ENCODE data around the gene CDC14B.
"Not testable (repeated sequence)": the region's sequence is repeated elsewhere in the genome, so short reads cannot be mapped to it uniquely, and the experiment has no call there.

Gene CDC14B

DNA sequence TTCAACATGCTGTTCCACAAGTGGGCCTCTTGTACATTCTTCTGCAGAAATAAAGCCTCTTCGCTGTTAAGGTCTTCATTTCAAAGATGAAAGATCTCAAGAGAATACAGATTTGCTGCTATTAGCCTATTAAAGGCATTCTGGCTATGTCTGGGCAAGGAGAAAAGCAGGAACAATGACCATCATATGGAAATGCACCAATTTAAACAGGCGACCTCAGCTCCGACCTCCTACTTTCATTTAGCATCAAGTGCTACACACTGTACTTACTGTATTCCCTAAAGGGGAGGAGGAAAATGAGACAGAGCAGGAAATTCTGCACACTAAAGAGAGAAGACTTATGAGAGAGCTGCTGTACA lies 104.9 kb downstream of the CDC14B start:
- H3K27me3 Mint-ChIP-seq: no peaks in the 10 kb centered on the region
- H3K27ac Mint-ChIP-seq: no peak overlapping the region
- H3K9me3 Mint-ChIP-seq: no peaks in the 10 kb centered on the region
- no peaks in the 10 kb centered on the region for H3K36me3 Mint-ChIP-seq (ENCODE audit: low read depth)
- no peak overlapping the region for H3K4me3 Mint-ChIP-seq
- H3K4me1 Mint-ChIP-seq (ENCODE audit: low read depth): peaks cover 3% of the 10 kb centered on the region

DNA sequence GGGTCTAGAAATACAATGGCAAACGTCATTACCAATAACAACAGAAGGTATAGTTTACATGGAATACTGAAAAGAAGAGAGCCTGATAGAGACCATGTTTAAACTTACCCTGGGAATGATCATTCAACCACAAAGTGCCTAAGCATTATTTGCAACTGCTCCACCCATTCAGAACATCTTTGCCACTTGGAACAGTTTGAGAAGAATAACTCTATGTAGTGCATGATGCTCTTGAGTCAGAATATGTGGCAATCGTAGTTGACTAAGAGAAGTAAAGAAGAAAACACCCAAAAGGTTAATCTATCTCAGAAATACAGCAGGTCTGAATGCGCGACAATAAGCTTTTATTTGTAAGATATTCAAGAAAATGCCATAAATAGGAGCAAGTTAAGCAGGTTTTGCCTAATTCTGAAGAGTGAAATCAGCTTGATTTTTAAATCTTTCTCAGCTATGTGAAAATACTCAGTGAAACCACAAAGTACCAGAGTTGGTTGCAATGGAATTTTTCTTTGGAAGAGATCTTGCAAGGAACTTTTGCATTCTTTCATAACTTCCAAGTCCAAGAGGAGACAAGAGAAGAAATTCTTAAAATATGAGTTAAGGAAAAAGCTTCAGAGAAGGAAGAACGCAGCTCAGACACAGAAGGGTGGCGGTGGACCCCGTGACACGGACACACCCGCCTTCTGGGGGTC lies 105.4 kb downstream of the CDC14B start:
- H3K27me3 Mint-ChIP-seq: no peaks in the 10 kb centered on the region
- H3K4me1 Mint-ChIP-seq (ENCODE audit: low read depth): peaks cover 3% of the 10 kb centered on the region
- H3K36me3 Mint-ChIP-seq (ENCODE audit: low read depth): no peaks in the 10 kb centered on the region
- no peaks in the 10 kb centered on the region for H3K9me3 Mint-ChIP-seq
- H3K27ac Mint-ChIP-seq: no peak overlapping the region
- H3K4me3 Mint-ChIP-seq: no peak overlapping the region

DNA sequence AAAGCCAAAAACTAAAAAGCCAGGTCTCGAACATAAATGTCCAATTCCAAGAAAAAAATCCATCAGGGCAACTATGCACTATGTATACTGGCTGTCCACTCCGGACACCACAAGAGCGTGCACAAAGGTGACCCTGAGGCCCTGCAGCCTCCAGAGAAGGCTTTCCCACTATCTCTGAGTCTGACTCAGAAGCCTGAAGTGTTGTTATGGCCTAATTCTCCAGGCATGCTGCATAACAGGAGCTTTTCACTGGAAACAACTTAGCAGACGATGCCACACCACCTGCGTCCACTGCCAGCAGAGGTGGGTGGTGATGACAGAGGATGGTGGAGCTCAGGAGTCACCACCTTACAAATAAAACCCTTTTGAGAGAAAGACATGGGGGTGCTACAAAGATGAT lies 106.0 kb downstream of the CDC14B start:
- Mint-ChIP-seq H3K9me3 (no peaks in the 10 kb centered on the region), H3K36me3 (ENCODE audit: low read depth) (no peaks in the 10 kb centered on the region), H3K4me1 (ENCODE audit: low read depth) (peaks cover 3% of the 10 kb centered on the region), H3K27ac (no peak overlapping the region), H3K4me3 (no peak overlapping the region), H3K27me3 (no peaks in the 10 kb centered on the region)

DNA sequence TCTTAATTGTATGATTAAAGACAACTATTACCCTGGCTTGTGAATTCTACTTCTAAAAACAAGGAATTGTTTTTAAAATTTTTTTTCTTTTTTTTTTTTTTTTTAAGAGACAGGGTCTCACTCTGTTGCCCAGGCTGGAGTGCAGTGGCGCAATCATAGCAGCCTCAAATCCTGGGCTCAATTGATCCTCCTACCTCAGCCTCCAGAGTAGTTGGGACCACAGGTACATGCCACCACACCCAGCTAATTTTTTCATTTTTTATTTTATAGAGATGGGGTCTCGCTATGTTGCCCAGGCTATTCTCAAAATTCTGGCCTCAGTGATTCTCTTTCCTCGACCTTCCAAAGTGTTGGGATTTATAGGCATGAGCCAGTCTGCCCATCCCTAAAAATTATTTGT lies 107.4 kb downstream of the CDC14B start:
- no peaks in the 10 kb centered on the region for H3K9me3 Mint-ChIP-seq
- peaks cover 3% of the 10 kb centered on the region for H3K4me1 Mint-ChIP-seq (ENCODE audit: low read depth)
- H3K4me3 Mint-ChIP-seq: no peak overlapping the region
- no peak overlapping the region for H3K27ac Mint-ChIP-seq
- H3K36me3 Mint-ChIP-seq (ENCODE audit: low read depth): peaks cover 3% of the 10 kb centered on the region
- no peaks in the 10 kb centered on the region for H3K27me3 Mint-ChIP-seq

DNA sequence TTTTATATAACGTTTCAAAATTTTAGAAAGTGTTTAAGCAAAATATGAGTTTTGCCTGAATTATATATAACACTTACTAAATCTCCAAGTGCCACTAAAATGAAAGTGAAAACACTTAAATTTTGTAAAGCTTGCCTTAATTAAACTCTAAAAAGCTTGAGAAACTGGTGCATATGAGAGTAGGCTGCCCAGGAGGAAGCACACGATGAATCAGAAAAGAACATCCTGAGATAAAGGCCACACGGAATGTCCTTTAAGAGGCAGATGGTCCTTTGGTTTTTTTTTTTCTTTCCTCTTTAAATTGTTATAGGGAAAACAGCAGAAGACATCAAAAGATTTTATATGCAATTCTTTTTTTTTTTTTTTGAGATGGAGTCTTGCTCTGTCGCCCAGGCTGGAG lies 109.4 kb downstream of the CDC14B start:
- peaks cover 3% of the 10 kb centered on the region for H3K4me1 Mint-ChIP-seq (ENCODE audit: low read depth)
- no peaks in the 10 kb centered on the region for H3K27me3 Mint-ChIP-seq
- H3K36me3 Mint-ChIP-seq (ENCODE audit: low read depth): peaks cover 3% of the 10 kb centered on the region
- no peak overlapping the region for H3K4me3 Mint-ChIP-seq
- H3K27ac Mint-ChIP-seq: no peak overlapping the region
- no peaks in the 10 kb centered on the region for H3K9me3 Mint-ChIP-seq

DNA sequence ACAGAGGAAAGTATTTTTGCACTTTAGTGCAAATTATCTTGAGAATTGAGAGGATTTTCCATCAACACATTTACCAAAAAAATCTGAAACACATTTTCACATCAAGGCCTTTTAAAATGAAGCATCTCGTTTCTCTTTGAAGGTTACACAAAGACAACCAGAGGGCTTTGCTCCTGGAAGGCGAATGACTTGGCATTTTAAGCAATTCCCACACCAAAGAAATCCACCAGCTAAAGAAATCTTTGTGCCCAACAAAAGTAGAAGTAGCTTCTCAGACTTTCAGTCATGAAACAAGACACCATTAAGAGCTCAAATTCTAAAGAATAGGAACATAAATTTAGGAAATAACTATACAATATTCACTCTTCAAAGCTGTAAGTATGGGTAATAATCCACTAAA lies 109.8 kb downstream of the CDC14B start:
- Mint-ChIP-seq H3K9me3 (no peaks in the 10 kb centered on the region), H3K4me3 (no peak overlapping the region), H3K4me1 (ENCODE audit: low read depth) (peaks cover 3% of the 10 kb centered on the region), H3K36me3 (ENCODE audit: low read depth) (peaks cover 3% of the 10 kb centered on the region), H3K27ac (no peak overlapping the region), H3K27me3 (no peaks in the 10 kb centered on the region)

DNA sequence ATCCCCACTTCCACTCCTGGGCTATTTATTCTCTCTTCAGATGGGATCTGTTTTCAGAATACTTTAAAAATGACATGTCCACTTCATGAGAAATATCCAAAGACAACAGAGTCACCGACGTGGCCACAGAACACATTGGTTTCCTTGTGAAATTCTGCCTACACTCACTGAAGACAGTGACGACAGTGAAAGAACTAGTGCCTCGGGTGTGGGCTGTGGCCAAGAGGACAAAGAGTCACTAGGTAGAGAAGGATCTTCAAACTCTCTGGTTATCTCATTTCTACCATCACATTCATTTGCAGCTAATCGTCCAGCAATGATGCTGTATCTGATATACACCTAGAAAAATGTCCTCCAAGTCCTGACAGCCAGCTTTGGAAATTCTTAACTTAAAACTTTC lies 110.6 kb downstream of the CDC14B start:
- Mint-ChIP-seq H3K4me3 (no peak overlapping the region), H3K4me1 (ENCODE audit: low read depth) (peaks cover 3% of the 10 kb centered on the region), H3K9me3 (no peaks in the 10 kb centered on the region), H3K27ac (no peak overlapping the region), H3K27me3 (no peaks in the 10 kb centered on the region), H3K36me3 (ENCODE audit: low read depth) (peaks cover 3% of the 10 kb centered on the region)

DNA sequence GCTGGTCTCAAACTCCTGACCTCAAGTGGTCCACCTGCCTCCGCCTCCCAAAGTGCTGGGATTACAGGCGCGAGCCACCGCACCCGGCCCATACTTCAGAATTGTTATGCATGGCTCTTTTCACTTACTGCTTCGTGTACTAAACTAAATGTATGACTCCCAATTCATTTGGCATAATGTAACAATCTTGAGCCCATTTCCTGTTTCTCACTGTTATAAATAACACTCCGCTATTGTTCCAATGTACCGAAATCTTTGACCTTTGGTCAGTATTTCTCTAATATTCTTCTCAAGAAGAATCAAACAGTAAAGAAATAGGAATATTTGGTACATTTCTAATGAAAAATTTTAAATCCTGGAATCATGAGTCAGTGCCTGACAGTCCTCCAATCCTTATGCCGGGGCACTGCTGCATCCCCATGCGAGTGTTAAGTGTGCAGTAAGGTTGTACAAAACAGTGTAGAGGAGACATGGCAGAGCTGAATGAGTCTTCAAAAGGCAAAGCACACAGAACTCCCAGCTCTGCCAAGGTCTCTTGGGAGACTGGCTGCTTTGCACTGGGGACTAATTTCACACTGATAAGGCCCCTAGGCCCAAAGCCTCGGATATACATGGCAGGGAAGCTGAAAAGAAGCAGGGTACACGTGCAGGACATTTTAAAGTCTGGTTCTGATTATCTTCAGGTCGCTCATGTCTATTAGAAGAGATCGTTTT lies 111.3 kb downstream of the CDC14B start:
- Mint-ChIP-seq H3K36me3 (ENCODE audit: low read depth) (peaks cover 3% of the 10 kb centered on the region), H3K4me3 (no peak overlapping the region), H3K27me3 (no peaks in the 10 kb centered on the region), H3K9me3 (no peaks in the 10 kb centered on the region), H3K27ac (no peak overlapping the region), H3K4me1 (ENCODE audit: low read depth) (peaks cover 3% of the 10 kb centered on the region)

DNA sequence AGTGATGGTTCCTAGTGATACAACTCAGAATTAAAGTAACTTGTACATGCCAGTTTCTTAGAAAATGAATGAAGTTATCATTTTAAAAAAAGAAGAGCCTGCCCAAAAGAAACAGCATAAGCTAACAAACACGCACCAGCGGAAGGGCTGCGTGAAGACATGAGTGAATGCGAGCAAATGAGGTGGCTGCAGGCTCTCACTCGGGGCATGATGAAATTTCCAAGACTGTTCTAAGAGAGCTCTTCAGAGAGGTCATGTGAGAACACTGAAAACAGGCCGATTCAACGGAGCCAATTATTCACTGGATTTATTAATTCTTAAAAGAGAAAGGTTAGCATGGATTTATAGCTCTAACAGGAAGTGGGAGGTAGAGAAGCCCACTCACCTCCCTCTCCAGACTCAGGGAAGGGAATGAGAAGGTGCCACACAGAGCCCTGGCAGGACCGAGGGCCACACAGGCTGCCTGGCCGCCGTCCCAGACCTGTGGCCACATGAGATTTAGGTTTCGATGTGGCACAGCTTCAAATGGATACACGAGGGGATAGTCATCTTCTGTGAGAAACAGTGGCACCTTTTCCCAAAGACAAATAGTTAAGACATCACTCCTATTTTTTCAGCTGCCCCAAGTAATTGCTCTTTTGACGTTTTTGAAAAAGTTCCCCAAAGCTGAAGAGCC lies 114.2 kb downstream of the CDC14B start:
- Mint-ChIP-seq H3K27ac (no peak overlapping the region), H3K27me3 (no peaks in the 10 kb centered on the region), H3K36me3 (ENCODE audit: low read depth) (peaks cover 3% of the 10 kb centered on the region), H3K9me3 (no peaks in the 10 kb centered on the region), H3K4me3 (no peak overlapping the region), H3K4me1 (ENCODE audit: low read depth) (peaks cover 3% of the 10 kb centered on the region)

DNA sequence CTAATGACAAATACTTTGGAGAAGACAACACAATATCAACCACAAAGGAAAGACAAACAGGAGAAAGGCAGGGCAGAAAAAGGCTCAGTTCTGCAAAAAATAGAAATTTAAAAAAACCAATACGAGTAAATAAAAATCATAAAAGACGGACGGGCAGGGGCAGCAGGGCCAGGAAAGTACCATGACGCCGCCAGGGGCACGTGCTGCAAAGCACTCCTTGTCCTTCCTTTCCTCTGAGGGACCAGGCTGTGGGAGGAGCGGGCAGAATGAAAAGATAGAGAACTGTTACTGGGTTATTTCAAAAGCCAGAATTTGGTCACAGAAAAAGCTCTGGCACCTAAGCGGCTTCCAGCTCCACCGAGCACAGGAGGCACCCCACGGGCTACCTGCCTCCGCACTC lies 115.7 kb downstream of the CDC14B start:
- no peaks in the 10 kb centered on the region for H3K4me1 Mint-ChIP-seq (ENCODE audit: low read depth)
- no peak overlapping the region for H3K27ac Mint-ChIP-seq
- no peaks in the 10 kb centered on the region for H3K9me3 Mint-ChIP-seq
- H3K36me3 Mint-ChIP-seq (ENCODE audit: low read depth): peaks cover 3% of the 10 kb centered on the region
- H3K4me3 Mint-ChIP-seq: no peak overlapping the region
- no peaks in the 10 kb centered on the region for H3K27me3 Mint-ChIP-seq

DNA sequence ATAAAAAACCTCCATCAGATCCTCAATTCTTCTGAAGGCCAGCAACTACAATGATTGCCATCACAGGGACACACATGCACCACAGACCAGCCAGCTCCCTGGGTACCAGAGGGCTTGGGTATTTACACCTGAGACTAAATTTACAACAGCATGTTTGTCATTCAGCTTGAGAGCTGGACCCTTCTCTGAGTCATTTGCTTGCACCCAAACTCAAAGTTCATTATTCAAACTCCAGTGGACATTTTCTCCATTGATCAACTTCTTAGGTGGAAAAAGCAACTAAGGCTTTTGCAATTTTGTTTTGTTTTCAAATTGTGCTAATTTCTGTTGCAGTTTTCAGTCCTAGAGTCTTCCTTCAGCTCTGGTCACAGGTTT lies 116.3 kb downstream of the CDC14B start:
- not testable (repeated sequence) for H3K27ac Mint-ChIP-seq; H3K27me3 Mint-ChIP-seq; H3K4me1 Mint-ChIP-seq (ENCODE audit: low read depth); H3K4me3 Mint-ChIP-seq; H3K9me3 Mint-ChIP-seq; H3K36me3 Mint-ChIP-seq (ENCODE audit: low read depth)

DNA sequence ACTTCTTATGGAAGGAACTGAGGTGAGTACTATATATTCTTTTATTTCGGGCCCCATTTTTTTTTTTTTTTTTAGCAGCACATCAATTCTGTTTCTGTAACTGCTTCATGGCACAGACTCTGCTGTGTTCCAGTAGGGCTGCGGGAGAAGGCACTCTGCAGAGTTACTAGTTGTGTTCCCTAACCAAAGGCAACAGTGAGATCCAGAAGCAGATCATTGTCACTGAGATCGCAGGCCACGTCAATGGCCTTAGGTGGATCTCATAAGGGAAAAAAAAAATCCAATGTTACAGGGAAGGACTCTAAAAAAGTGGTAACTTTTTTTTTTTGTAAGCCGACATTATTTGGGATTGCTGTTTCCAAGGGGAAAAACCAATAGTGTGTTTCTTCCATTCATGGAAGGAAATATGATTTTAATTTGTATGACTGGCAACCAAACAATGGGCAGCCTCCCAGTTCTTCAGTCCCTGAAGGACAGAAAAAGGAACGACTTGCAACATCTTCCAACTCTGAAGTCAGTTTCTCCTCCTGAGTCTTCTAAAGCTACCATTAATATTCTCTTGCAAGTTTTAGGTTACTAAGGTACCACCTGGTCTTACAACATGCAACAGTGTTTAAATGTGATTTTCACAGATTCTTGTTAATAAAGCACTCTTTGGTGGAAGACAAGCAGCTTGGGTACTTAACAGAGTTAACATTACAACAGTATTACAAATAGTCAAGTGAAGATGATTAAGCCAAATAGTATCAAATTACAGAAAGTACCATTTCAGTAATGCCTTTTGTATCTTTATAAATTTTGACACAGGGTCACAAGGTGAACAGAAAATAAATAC lies 116.9 kb downstream of the CDC14B start:
- Mint-ChIP-seq H3K36me3 (ENCODE audit: low read depth) (no peaks in the 10 kb centered on the region), H3K4me3 (no peak overlapping the region), H3K4me1 (ENCODE audit: low read depth) (no peaks in the 10 kb centered on the region), H3K9me3 (no peaks in the 10 kb centered on the region), H3K27me3 (no peaks in the 10 kb centered on the region), H3K27ac (no peak overlapping the region)

DNA sequence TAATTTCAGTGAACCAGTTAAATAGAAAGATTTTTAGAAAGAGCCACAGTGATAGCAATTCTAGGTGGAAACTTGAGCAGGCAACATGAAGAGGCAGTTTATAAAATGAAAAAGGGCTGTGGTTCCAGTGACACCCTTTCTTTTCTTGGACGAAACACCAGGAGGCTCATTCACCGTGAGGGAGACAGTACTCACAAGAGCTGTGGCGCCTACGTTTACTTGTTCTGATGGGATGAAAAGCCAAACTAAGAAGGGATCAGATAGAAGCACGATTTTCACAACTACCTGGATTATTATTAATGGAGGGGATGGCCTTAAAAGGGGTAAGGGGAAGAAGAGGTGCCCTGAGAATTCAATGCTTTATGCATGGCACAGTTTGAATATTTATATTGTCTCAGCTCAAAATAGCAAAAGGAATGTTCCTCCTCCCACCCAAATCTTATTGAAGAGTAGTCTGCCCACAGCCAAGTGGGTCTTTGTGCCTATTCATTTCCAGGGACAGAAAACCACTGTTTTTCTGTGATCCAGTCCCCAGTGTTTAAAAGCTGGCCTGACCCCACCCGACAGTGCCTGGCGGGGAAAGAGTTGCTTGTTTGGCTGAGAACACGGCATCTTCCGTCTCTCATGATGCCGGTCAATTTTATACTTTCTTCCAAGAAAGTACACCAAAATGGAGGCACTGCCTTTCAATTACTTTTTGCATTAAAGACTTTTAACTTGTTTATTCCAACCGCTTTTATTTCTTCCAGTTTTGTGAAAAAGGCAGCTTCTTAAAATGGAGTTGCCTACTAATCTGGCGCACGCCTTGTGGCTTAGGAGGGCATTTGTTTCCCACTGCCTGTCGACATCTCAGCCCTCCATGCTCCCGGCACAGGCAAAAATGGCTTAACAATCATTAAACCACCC lies 117.8 kb downstream of the CDC14B start:
- H3K4me3 Mint-ChIP-seq: no peak overlapping the region
- H3K4me1 Mint-ChIP-seq (ENCODE audit: low read depth): no peaks in the 10 kb centered on the region
- H3K36me3 Mint-ChIP-seq (ENCODE audit: low read depth): no peaks in the 10 kb centered on the region
- no peaks in the 10 kb centered on the region for H3K27me3 Mint-ChIP-seq
- no peak overlapping the region for H3K27ac Mint-ChIP-seq
- no peaks in the 10 kb centered on the region for H3K9me3 Mint-ChIP-seq
